M059J (cell line): ENCODE measurements around the gene RALGPS1. TPM values are rescaled to one million over a fixed set of nuclear protein-coding genes. Genes with fewer than 3 reads are reported as not detected.

Source experiments
- DNase-seq: peaks from one replicate; pipeline ENCODE4 v3.0.0-alpha.2; 2012; ENCODE audit warnings: low read depth
- total RNA-seq: library from RNA; depleted of rRNA; stranded (reverse); fragments of >200 nt; shearing (Covaris generic); gene quantifications from 2 replicates; pipeline ENCODE4 v1.2.3, GENCODE V29; 2014

RALGPS1 gene
- total RNA-seq, 1 experiment from 2014 or later: 9.8 TPM

DNA sequence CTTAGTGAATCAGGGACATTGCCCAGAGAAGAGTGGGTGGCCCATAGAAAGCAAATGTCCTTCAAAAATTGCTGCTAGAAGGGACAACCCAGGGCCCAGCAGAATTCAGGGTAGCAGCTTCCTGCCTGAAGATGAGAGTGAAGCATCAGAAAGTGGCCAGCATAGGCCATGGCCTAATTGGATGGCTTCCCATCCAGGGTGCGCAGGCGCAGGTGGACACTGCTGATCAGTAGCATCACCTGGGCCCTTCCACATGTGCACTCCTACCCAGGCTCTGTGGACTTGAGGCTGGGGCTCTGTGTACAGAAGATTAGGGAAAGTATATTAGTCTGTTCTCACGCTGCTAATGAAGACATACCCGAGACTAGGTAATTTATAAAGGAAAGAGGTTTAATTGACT lies 291.4 kb downstream of the RALGPS1 start:
- DNase-seq: no peak

DNA sequence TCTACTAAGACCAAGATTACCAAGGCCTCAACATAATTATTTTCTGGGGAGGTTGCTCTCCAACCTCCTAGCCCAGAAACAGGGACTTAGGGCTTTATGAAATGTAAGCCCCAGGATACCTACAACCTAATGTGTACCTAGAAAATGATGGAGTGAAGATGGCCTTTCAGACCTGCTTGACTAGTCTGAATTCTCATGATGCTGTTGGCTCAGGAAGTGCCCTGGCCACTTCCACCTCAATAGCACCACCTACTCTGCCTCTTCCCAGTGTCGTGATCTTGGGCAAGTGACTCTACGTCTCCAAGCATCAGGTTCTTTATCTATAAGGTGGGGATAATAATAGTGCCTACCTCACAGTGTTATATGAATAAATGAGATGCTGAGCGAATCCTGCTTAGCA lies 292.1 kb downstream of the RALGPS1 start:
- no peak for DNase-seq

DNA sequence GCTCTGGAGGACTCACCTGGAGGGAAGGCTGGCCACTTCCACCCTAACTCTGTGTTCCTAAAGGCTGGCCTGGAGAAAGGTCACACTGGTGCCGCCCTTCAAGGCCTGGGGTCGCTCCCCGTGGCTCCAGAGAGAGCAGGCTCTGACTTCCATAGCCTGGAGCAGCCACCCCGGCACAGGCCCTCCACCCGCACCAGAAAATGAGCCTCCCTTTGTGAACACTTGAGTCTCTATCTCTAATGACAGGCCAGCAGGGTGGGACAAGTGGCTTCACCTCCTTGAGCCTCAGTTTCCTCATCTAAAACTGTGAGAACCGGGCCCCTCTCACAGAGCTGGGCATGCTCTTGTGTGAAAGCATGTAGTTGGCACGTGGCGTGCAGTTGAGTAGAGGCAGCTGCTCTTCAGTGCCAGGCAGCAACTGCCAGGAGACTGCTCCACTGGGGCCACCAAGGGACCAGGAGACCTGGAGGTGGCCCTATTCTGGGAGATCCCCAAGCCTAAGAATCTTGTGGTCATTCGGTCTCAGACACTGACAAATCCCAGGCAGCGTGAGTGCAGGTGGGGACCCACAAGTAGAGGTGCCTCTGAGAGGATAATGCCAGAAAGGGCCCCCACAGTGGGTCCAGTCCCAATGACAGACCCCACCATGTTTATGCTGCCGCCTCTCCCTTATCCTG lies 293.3 kb downstream of the RALGPS1 start:
- DNase-seq: no peak

DNA sequence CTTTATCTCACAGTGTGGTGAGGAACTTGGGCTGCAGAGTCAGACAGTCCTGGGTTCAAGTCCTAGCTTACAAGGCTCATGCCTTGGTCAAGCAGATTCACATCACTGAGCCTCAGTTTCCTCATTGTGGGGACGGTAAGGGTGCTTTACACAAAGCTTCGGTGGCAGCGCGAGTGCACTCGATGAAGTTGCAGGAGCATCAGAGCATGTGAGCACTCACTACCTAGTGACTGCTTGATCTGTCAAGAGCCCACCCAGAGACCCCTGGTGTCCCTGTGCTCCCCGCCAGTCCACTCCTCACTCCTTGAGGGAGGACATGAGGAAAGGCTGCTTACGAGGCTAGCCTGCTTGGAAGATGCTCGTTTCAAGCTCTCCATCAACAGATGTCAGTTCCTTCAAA lies 293.8 kb downstream of the RALGPS1 start:
- no peak for DNase-seq

DNA sequence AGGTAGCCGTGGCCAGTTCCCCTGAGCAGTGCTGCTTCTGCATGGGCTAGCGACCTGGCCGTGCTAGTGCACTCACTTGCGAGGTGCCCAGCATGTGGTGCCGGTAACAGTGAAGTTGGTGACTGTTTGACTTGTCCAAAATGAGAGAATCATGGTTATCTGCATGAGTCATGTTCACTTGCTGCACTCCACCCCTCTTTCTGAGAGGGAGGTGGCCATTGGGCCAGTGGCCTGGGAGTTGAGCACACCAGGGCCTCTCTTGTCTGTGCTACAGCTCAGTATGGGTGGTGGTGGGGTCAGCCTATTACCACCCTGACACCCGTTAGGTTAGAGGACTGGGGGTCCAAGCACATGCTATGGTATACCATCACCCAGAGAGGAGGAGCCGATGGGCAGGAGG lies 294.6 kb downstream of the RALGPS1 start:
- DNase-seq: peak; percentile 22

DNA sequence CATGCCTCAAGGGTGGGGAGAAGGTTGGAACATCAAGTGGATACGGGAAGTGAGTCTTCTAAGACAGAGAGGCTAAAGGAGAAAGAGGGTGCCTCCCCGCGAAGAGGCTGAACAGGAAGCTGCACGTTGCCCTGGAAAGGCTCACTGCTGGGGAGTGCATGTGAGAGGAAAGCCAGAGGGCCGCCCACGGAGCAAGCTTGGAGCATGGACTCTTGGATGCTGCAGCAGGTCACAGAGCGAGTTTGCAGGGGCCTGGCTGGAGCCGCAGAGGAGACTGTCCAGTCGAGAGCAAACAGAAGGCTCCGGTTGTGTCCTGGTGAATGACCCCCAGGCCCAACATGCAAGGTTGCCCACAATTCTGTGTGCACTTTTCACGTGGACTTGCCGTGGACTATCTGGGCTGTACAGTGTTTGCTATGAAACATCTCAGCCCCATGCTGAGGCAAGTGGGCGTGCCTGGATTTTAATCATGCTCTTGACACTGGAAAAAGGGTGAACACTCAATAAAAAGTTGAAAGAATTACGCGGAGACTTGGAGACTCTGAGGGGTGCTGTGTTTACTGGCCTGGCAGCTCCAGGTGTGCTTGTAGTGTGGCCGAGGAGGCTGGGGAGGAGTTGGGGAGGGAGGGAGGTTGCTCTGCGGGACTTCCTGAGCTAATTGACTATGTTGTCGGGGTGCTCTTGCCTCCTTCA lies 295.5 kb downstream of the RALGPS1 start:
- no peak for DNase-seq

DNA sequence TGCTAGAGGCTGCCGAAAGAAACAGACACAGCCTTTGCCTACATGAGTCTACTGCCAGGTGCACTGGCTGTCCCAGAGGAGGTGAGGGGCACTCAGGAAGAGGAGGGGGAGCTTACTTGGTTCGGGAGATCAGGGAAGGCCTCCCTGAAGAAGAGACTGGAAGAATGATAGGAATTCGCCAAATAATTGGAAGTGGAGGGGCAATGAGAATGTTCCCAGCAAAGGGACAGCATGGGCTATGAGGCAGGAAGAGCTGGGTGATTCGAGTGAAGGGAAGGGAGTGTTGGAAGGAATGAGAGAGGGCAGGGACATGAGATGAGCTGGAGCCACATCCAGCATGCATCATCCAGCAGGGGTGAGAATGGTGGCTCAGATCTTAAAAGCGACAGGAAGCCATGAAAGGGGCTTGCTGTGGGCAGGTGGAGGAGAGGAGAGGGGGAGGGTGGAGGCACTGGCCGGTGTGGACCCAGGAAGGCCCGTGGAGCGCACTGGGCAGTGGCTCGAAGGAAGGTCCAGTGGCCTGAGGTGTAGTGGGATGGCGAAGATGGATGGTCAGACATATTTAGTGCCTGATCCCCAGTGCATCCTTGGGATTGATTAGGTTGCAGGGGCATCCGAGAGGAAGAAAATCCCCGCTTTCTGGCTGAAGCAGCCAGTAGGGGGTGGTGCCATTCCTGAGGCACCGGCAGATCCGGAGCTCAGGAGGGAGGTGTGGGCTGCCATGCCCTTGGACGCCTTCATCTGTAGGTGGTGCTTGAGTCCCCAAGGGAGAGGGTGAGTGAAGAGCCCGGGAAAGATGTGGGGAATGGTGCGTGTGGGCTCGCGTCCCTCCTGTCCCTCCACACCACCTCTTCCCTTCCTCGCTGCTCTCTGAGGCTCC lies 296.5 kb downstream of the RALGPS1 start:
- no peak for DNase-seq

DNA sequence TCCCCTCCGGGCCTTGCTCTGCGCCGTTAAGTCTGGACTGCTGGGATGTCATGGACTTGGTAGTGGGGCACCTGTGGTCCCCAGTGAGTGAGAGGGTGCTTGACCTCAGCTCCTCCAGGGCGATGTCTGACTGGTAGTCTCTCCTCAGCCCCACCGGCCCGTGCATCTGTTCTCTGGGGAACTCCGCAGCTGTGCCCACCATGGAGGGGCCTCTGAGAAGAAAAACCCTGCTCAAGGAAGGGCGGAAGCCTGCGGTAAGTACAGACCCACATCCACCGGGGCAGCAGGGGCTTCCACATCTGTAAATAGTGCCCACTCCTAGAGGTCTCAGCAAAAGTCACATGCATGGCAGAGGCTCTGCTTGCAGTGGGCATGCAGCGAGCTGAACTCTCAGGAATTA lies 297.4 kb downstream of the RALGPS1 start:
- no peak for DNase-seq

DNA sequence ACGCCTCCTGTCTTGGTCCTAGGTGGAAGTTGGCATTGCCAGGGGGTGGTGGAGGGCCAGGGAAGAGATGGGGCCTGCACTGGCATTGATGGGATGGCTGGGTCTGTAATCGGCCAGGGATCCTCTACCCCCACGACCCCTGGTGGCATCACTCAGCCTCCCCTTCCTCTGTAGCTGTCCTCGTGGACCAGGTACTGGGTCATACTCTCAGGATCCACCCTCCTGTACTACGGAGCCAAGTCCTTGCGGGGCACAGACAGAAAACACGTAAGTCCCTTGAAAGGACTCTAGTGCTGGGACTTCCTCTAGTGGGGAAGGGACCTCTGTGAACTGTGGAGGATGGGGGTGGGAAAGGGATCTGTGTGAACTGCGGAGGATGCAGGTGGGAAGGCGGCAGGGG lies 297.9 kb downstream of the RALGPS1 start:
- no peak for DNase-seq

DNA sequence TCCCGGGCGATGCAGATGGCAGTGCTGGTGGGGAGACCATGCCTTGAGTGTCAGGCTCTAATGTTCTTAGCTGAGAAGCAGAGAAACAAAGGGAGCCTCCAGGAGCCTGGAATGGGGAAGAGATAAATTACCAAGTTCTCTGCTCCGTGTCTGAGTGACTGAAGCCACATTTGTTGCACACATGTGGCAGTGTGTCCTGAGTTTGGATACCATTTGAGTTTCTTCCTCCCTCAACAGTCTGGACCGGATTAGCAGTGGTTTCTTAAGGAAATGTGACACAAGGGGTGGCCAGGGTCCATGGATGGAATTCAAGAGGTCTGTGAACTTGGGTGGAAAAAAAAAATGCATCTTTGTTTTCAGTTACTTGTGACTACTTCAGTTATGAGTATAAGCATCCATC lies 299.3 kb downstream of the RALGPS1 start:
- no peak for DNase-seq

DNA sequence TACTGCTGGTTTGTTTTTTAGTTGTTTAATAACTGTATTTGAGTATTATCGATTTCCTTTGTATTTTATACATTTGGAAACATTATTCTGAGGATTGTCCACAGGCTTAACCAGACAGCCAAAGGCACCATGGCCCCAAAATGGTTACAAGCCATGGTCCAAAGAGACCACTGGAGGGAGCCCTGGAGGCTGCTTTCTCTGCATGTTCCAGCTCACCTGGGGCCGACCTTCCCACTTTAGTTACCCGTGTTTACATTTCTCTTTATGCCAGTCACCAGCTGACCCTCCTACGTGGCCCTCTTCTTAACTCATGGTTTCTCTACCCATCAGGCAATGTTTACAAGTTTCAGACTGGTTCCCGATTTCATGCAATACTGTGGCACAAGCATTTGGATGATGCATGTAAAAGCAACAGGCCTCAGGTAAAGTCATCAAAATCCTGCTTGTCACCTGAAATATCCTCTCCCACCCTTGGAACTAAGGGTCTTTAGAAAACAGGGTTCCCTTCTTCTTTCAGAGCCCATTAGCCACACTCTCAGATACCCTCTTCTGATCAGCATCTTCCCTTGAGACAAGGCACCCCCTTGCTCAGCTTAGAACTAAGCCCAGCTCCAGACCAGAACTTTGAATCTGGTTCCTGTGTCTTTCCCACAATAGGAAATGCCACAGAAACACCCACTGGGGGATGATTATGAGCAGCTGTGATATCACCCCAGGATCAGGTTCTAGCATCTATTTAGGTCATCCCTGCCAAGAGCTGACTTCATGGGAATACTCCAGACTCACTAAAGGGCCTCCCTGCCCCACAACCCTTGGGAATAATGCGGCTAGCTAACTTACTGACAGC lies 300.1 kb downstream of the RALGPS1 start:
- peak; percentile 64 for DNase-seq

DNA sequence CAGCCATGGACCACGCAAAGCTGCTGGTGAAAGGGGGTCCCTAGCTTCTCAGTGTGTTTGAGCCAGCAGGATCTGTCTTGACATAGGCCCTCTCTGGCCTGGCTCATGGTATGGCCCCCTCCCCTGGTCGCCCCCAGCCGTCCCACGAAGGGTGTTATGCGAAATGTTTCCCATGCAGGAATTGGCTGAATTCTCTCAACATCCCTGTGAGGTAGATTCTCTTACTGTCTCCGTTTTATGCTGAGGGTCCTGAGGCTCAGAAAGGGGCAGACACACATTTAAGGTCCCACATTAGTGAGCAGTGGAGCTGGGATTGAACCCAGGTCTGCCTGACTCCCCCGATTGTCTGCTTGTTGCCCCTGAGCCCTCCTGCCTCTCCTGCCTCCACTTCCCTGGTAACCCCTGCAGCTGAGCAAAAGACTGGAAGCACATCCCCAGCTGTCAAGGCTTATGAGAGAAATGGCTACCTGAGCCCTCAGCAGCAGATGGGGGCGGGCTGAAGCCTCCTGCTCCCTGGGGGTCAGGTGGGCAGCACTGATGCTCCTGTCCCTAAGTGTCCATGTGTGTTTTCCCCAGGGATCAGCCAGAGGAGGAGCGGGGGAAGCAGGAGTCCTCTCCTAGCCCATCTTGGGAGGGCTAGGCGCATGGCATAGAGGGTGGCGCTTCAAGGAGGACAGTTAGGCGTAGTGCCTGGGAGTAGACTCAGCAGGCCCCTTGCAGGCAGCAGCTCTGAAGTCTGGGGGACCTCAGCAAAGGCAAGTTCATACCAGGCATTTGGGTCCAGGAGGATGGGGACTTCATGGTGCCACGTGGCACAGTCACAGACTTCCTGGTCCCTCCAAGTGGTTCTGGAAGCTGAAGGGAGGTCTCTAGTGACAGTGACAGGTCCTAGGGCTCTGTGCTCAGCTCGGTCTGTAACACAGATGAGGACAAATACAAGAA lies 301.0 kb downstream of the RALGPS1 start:
- DNase-seq: no peak

DNA sequence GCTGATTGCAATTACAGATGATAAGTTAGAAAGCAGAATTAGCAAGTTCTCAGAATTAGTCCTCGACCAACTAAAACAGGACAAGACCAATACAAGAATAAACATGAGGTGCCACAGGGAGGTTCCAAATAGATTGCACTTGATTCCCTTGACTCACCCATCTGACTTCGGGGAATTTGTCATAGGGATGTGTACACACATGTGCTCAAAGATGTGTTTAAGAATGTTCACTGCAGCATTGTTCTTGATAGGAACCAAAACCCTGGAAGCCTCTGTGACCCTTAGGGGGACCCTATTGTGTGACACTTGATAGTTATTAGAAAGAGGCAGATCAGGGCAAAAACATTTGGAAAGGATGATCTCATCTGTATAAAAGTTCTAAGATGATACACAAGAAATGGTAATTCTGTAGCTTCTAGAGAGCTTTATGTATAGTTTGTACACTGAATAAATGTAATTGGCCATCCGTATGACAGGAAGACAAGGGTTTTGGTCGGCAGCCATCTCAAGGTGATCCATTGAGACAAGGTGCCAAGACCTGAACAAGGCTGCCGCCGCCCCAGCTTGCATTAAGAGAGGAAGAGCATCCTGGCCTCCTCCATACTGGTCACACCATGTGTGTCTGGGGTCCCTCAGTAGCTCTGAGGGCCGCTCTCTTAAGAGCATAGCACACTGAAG lies 301.8 kb downstream of the RALGPS1 start:
- no peak for DNase-seq

DNA sequence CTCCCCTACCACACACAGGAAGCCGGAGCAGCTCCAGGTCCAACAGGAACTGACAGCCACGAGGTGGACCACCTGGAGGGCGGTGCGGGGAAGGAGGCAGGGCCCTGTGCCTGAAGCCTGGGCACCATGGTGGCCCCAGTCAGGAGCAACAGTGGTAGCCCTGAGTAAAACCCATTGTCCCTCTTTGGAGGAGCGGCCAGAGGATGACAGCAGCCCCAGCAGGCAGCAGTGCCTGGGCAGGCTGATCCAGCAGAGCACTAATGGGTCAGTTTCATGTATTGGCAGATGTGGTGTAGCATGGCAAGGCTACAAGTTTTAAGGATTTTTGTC lies 302.3 kb downstream of the RALGPS1 start:
- no peak for DNase-seq

DNA sequence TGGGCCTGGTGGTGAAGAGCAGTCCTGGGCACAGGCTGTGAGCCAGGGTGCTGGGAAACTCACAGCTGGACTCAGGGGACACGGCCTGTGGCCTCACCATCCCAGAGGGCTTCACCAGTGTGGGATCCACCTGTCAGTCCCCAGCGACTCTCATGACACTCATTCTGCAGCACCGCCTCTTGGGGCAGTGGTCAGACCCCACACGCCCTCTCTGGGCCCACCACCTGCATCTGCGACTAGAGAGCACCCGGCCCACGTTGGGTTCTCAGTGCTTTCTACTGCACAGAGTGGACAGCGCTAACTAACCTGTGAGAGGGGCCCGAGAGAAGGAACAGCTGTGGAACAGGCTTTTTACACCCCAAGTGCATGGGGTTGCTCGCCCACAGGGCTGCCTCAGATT lies 304.2 kb downstream of the RALGPS1 start:
- no peak for DNase-seq

DNA sequence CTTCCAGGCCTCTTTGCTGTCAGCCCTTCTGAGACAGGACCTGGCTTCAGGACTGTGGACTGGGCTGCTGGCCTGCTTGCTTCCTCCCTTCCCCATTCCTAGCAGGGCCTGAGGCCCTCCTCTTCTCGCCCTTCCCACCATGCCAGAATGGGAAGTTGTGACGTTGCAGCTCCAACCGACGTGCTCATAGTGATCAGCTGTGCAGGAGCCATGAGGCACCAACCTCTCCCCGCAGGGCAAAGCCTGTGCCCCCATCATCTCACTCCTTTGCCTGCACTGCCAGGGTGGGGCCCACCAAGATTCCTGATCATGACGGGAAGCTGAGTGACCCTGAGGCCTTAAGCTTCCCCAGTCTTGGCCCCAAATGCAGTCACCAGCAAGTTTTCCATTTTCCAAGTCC lies 304.9 kb downstream of the RALGPS1 start:
- no peak for DNase-seq

DNA sequence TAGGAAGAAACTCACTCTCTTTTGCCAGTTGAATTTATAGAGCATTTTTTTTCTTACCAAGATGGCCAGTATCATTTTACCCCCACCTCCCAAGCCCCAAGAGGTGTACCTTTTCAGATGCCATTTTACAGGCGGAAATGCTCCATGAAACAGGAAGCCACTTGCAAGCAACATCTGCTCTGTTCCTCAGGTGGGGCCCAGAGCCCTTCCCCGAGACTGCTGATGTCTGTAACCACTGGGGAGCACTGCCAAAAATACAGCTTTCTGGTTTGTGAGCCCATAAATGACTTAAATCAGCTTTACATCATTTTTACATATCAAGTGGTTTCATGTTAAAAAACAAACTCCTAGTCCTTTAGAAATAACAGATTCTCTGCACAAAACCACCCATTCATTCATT lies 307.1 kb downstream of the RALGPS1 start:
- DNase-seq: no peak

DNA sequence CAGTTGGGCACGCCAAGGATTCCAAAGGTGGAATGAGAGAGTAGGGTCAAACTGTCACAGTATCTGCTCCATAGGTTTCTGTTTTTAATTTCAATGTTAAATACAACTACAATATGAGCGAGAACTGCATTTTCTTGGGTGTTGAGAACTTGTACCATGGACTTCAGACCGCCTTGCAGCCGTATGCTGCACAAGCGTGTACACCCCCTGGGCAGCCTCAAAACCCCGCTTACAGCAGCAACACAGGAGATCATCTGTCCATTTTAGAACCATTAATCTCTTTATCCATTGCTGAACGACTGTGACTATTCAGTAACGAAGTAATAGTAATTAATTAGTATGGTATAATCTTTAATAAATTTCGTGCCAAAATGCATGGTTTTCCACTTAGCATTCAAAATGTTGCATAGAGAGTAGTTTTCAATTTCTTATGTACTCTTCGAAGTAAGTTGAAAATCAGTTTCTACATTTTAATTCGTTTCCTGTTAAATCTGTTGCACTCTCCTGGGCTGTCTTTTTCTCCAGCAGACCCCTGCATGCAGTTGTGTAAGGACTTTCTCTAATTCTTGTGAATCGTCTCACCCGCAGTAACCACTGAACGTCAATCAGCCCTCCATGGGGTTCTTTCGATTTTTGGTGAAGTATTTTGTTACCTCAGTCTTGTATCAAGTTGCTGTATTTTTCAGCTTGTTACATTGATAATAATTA lies 308.0 kb downstream of the RALGPS1 start:
- DNase-seq: no peak

DNA sequence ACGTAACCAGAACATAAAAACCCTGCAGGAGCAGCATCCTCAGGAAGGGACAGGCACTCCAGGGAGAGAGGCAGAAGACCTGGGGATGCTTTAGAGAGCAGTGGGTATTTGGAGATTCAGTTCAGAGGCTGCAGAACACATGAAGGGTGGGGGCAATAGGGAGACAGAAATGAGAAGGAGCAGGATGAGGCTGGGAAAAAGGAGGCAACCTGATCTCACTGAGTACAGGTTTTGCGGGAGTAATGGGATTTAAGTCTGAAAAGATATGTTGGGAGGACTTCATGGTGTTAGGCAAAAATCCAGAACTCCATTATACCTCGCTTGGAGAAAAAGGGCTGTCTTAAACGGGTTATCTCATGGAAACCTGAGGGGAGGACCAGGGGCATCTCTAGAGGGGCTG lies 308.7 kb downstream of the RALGPS1 start:
- no peak for DNase-seq

DNA sequence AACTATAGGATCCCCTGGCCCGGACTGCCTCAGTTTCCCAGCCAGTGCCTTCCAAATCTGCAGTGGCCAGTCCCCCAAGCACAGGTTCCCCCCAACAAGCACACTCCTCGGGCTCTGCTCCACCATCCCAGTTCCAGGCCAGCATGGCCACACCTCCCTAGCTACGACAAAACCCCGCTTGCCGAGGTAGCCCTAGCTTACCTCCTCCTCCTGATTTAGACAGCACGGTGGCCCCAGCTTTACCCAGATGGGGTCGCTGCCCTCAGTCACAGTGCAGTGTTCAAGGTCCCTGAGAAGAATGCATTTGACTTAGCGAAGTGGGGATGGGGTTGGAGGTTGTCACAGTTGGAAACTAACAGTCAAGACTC lies 309.2 kb downstream of the RALGPS1 start:
- DNase-seq: no peak
